Heart left ventricle (tissue), 16 donors: ENCODE results near the gene PTPRJ. TPM values are rescaled to one million over a fixed set of nuclear protein-coding genes. Genes with fewer than 3 reads are reported as not detected.
A peak's percentile ranks its signal among the peaks of the same experiment; 100 is the strongest.

Experiments used
- ATAC-seq, 4 donors: fragments of 200-7000 bp; cut with Tn5 transposase; one replicate each; pipeline ENCODE4 v1.9.1; 2020 to 2022; ENCODE audit warnings: moderate library complexity in 4 of 4, mild to moderate bottlenecking in 3 of 4, moderate number of reproducible peaks in 1 of 4
- DNase-seq, 5 donors: peaks; one replicate each; pipeline ENCODE4 v3.0.0-alpha.2; 2020
- H3K27ac ChIP-seq, 12 donors: fragments of 200-600 bp; sonication (generic) in 4 of 12; one replicate each; pipeline versions ENCODE4 v1.5.0 to v1.8.0; 2016 to 2022; ENCODE audit warnings: mild to moderate bottlenecking in 2 of 12
- H3K27me3 ChIP-seq, 9 donors: fragments of 200-600 bp; sonication (generic) in 2 of 9; one replicate each; pipeline versions ENCODE4 v1.5.1 to v1.8.0; 2016 to 2022; ENCODE audit warnings: mild to moderate bottlenecking in 3 of 9
- H3K36me3 ChIP-seq, 9 donors: fragments of 200-600 bp; sonication (generic) in 2 of 9; one replicate each; pipeline versions ENCODE4 v1.5.0 to v1.8.0; 2018 to 2022; ENCODE audit warnings: mild to moderate bottlenecking in 2 of 9
- H3K4me1 ChIP-seq, 12 donors: fragments of 200-600 bp; sonication (generic) in 4 of 12; one replicate each; pipeline versions ENCODE4 v1.5.0 to v1.8.0; 2016 to 2022; ENCODE audit warnings: mild to moderate bottlenecking in 3 of 12
- H3K4me3 ChIP-seq, 12 donors: fragments of 200-600 bp; sonication (generic) in 4 of 12; one replicate each; pipeline versions ENCODE4 v1.5.0 to v1.8.0; 2017 to 2022; ENCODE audit warnings: mild to moderate bottlenecking in 9 of 12, moderate library complexity in 4 of 12
- H3K9me3 ChIP-seq, 12 donors: fragments of 200-600 bp; sonication (generic) in 4 of 12; one replicate each; pipeline versions ENCODE4 v1.5.0 to v1.8.0; 2016 to 2022; ENCODE audit warnings: mild to moderate bottlenecking in 1 of 12
- CTCF ChIP-seq, 12 donors: fragments of 200-600 bp; sonication (generic) in 4 of 12; IDR thresholded peaks; one replicate each; pipeline versions ENCODE4 v1.5.0 to v1.8.0; 2018 to 2022; ENCODE audit warnings: antibody characterized with exemption in 12 of 12, mild to moderate bottlenecking in 5 of 12
- POLR2A ChIP-seq, 2 donors: fragments of 450-650 bp; IDR thresholded peaks; one replicate each; pipeline ENCODE4 v1.6.1; 2017; ENCODE audit warnings: antibody characterized with exemption in 2 of 2, mild to moderate bottlenecking in 2 of 2, moderate library complexity in 2 of 2
- WGBS, 4 donors: extraction: QIAGEN DNeasy Blood & Tissue Kit in 2 of 4; methylation state at CpG; one replicate each; pipeline versions ENCODE4 v1.1.5 to v1.1.7; 2013 to 2018; 5-methylcytosine and 5-hydroxymethylcytosine counted together
- intact Hi-C, 10 donors: fragments of 100-400 bp; cut with DNase I; formaldehyde crosslinking; loops; one replicate each; pipeline versions ENCODE4 v1.11.1 to v1.14.2; 2022
- polyA plus RNA-seq, 2 donors: library from polyadenylated mRNA; stranded (reverse); fragments of 200-250 nt; gene quantifications; one replicate each; pipeline ENCODE4 v1.2.3, GENCODE V29; 2013
- total RNA-seq, 9 donors: library from RNA; depleted of rRNA in 2 of 9; stranded (reverse); fragments of >200 nt in 2 of 9; fragmentation: NEBNext Ultra II Directional in 3 of 9; extraction: Animal tissue kit (Norgen Biotek cat#: 25700) in 3 of 9; gene quantifications; one replicate each; pipeline versions ENCODE4 v1.1.0 to v1.2.4, GENCODE V29; 2016 to 2023
- donor health status: ischemic (EF 13 %, LVEDD 7.1; RV severe dilation, severe dysfunction).
- donor health status: healthy with polysubstance abuse.
- donor health status: DM: no; HTN: yes; CAD: no.
- donor health status: DM: no; HTN: no; CAD: no.
- donor health status: ischemic (EF 25% LVEDD 6.9; RV normal size, moderate dysfunction).
- donor health status: ischemic (EF 25% LVEDD 5.7; RV mildly dilated, moderate dysfunction).
- donor health status: healthy.
- donor health status: DM: yes; HTN: yes; CAD: no.
- donor health status: ischemic (EF 35%, LVEDD 5.7; RV mildly dilated, moderate dysfunction).
- donor health status: nonischemic (EF 11% LVEDD 7.7; RV severe dilation, severe dysfunction).
- donor health status: DM: yes; HTN: yes; CAD: no.
- donor health status: PGD.
- donor health status: ischemic (EF 29% LVEDD 5.4; RV normal size, mild dysfunction).
- donor health status: nonischemic (EF 23%, LVEDD 6.1; RV moderate dilation, normal function).

Gene PTPRJ
- total and polyA plus RNA-seq, 11 donors: 1.2 to 39.0 (median 6.3) TPM

- DNase-seq (peak in 1 of 5 donors; percentile 35), ATAC-seq (no peak)
- intact Hi-C loops: no loop called here
- H3K4me1 ChIP-seq: peaks cover 0 to 5% (median 0%) of the 10 kb centered on the region in 12 donors
- 56 to 71% (median 63%) methylated on average over 3 of the region's 3 CpGs for WGBS, 4 donors
- H3K27me3 ChIP-seq: no peaks in the 10 kb centered on the region
- no peak overlapping the region for H3K4me3 ChIP-seq
- no peaks in the 10 kb centered on the region for H3K9me3 ChIP-seq
- H3K36me3 ChIP-seq: peaks cover 0 to 88% (median 13%) of the 10 kb centered on the region in 9 donors
- no peak overlapping the region for H3K27ac ChIP-seq
- TF ChIP-seq CTCF (IDR thresholded peaks at IDR 0.05) (no peak), POLR2A (IDR thresholded peaks at IDR 0.05) (no peak)
Measured at GRCh38 chr11:48141475-48142122, 161.2 kb downstream of the PTPRJ start.

GRCh38 chr11:48142889-48143288 lies 162.5 kb downstream of the PTPRJ start:
- no peak overlapping the region for H3K4me3 ChIP-seq
- peaks cover 0 to 5% (median 0%) of the 10 kb centered on the region in 12 donors for H3K4me1 ChIP-seq
- ATAC-seq (no peak), DNase-seq (no peak)
- no peaks in the 10 kb centered on the region for H3K9me3 ChIP-seq
- peaks cover 0 to 87% (median 12%) of the 10 kb centered on the region in 9 donors for H3K36me3 ChIP-seq
- intact Hi-C loops: no loop called here
- TF ChIP-seq CTCF (IDR thresholded peaks at IDR 0.05): no peak
- no peak for TF ChIP-seq POLR2A (IDR thresholded peaks at IDR 0.05)
- no peak overlapping the region for H3K27ac ChIP-seq
- 83 to 100% (median 91%) methylated on average over 2 to 4 of the region's 4 CpGs for WGBS, 4 donors
- H3K27me3 ChIP-seq: no peaks in the 10 kb centered on the region

GRCh38 chr11:48148749-48149148 lies 168.4 kb downstream of the PTPRJ start:
- H3K27me3 ChIP-seq: no peaks in the 10 kb centered on the region
- no peak for ATAC-seq
- DNase-seq: no peak
- no peak for TF ChIP-seq POLR2A (IDR thresholded peaks at IDR 0.05)
- no peak for TF ChIP-seq CTCF (IDR thresholded peaks at IDR 0.05)
- no peak overlapping the region for H3K4me3 ChIP-seq
- 87 to 95% (median 89%) methylated on average over 3 of the region's 3 CpGs for WGBS, 4 donors
- H3K36me3 ChIP-seq: peaks cover 0 to 79% (median 5%) of the 10 kb centered on the region in 9 donors
- no peaks in the 10 kb centered on the region for H3K4me1 ChIP-seq
- intact Hi-C loops: no loop called here
- H3K9me3 ChIP-seq: peaks cover 0 to 15% (median 0%) of the 10 kb centered on the region in 12 donors
- no peak overlapping the region for H3K27ac ChIP-seq

GRCh38 chr11:48150213-48150612 lies 169.9 kb downstream of the PTPRJ start:
- no peaks in the 10 kb centered on the region for H3K27me3 ChIP-seq
- TF ChIP-seq POLR2A (IDR thresholded peaks at IDR 0.05): no peak
- no peak for TF ChIP-seq CTCF (IDR thresholded peaks at IDR 0.05)
- WGBS, 4 donors: 63 to 80% (median 75%) methylated on average over 4 of the region's 4 CpGs
- H3K9me3 ChIP-seq: peaks cover 0 to 19% (median 0%) of the 10 kb centered on the region in 12 donors
- H3K36me3 ChIP-seq: peaks cover 0 to 79% (median 11%) of the 10 kb centered on the region in 9 donors
- intact Hi-C loops: no loop called here
- DNase-seq (no peak), ATAC-seq (no peak)
- H3K27ac ChIP-seq: no peak overlapping the region
- no peak overlapping the region for H3K4me3 ChIP-seq
- H3K4me1 ChIP-seq: no peaks in the 10 kb centered on the region
